ENCODE data around the gene PRSS50. TPM values are rescaled to one million over a fixed set of nuclear protein-coding genes. Genes with fewer than 3 reads are reported as not detected.

The PRSS50 gene
- total and polyA plus RNA-seq, 2 donors (not counting 3 experiments of a cell fraction or from before 2014, with no cell fraction given): not detected

- Histone ChIP-seq H3K79me2 (ENCODE audit: control insufficient read depth, insufficient read depth, low read length) (no peaks in the 10 kb centered on the region), H3K4me2 (ENCODE audit: insufficient read depth, low read length) (no peak overlapping the region), H3K9me1 (replicated peaks; ENCODE audit: control insufficient read depth, extremely low read depth, insufficient read depth, low read length) (no peaks in the 10 kb centered on the region), H3K9ac (replicated peaks; ENCODE audit: extremely low read depth, insufficient read depth, low read length) (no peak overlapping the region), H3K36me3 (ENCODE audit: control insufficient read depth in 2 of 2, extremely low read depth in 1 of 2, insufficient read depth in 2 of 2, low read length in 2 of 2) (no peaks in the 10 kb centered on the region), H2AFZ (ENCODE audit: low read depth, low read length) (no peak overlapping the region), H3K9me3 (replicated peaks; ENCODE audit: control insufficient read depth, insufficient read depth, low read length) (no peaks in the 10 kb centered on the region), H3K27ac (ENCODE audit: insufficient read depth, low read depth, low read length) (no peak overlapping the region), H4K20me1 (replicated peaks; ENCODE audit: control insufficient read depth, extremely low read depth, insufficient read depth, low read length) (no peaks in the 10 kb centered on the region), H3K4me3 (replicated peaks in 1 of 3; ENCODE audit: insufficient read depth in 1 of 3, low read depth in 1 of 3, low read length in 3 of 3) (no peak overlapping the region), H3K4me1 (ENCODE audit: control insufficient read depth, extremely low read depth, insufficient read depth, low read length) (peaks cover 11% of the 10 kb centered on the region), H3K27me3 (ENCODE audit: control insufficient read depth in 2 of 2, insufficient read depth in 2 of 2, low read length in 2 of 2) (peaks cover 6 to 7% of the 10 kb centered on the region in 2 experiments)
- intact Hi-C loops (cut with micrococcal nuclease): loop anchor here (1.0 to 10.0 kb wide), 7 partner anchors 142 to 669 kb away; no protein-coding TSS in a partner anchor
- POLR2A ChIA-PET: no interaction called here
- BruUV-seq (replicated peaks): no TSS peak
- CTCF ChIA-PET: interaction anchor here (0.7 to 2.1 kb wide), 22 partner anchors 9 to 618 kb away, joined by 3 to 37 read pairs (median 5); no protein-coding TSS in a partner anchor
- TF ChIP-seq EZH2 (IDR thresholded peaks at IDR 0.05; ENCODE audit: borderline replicate concordance, low read depth, low read length, severe bottlenecking): no peak
- no peak for TF ChIP-seq POLR2A (IDR thresholded peaks at IDR 0.05; ENCODE audit: low read depth, low read length)
- no peak for TF ChIP-seq POLR2AphosphoS5 (IDR thresholded peaks at IDR 0.05; ENCODE audit: insufficient read depth, low read depth, low read length)
- no peak for TF ChIP-seq CTCF (IDR thresholded peaks at IDR 0.05; ENCODE audit: extremely low read depth in 1 of 2, insufficient read depth in 1 of 2, low read depth in 1 of 2, low read length in 2 of 2)
- TF ChIP-seq JUN (IDR thresholded peaks at IDR 0.05; ENCODE audit: borderline replicate concordance, insufficient read depth, insufficient read length, low read depth): no peak
- TF ChIP-seq FOS (IDR thresholded peaks at IDR 0.05; ENCODE audit: borderline replicate concordance, insufficient read depth, low read length): peak; percentile 77
- TF ChIP-seq MYC (IDR thresholded peaks at IDR 0.05; ENCODE audit: low read depth, low read length): no peak
- dilution Hi-C loops (cut with MboI; ENCODE audit: extremely low pct_ligation_motif_present, low sequenced_read_pairs): no loop called here
- FAIRE-seq: peak; percentile 86
- peak; percentile 39 for DNase-seq (ENCODE audit: low read depth, low spot score)
Measured at GRCh38 chr3:46705751-46706552, 11.7 kb downstream of the PRSS50 start.

Measured in endothelial cell of umbilical vein (primary cell).